Hematopoietic multipotent progenitor cell (in vitro differentiated cells): Measurements from ENCODE around the gene TRABD. TPM values are rescaled to one million over a fixed set of nuclear protein-coding genes. Genes with fewer than 3 reads are reported as not detected.
A peak's percentile ranks its signal among the peaks of the same experiment; 100 is the strongest.

Source experiments
- DNase-seq, 3 donors: peaks; one replicate each; pipeline ENCODE4 v3.0.0-alpha.2; 2011 to 2015; ENCODE audit warnings: low read depth in 2 of 3, low spot score in 2 of 3
- total RNA-seq: library from RNA; depleted of rRNA; stranded (reverse); fragments of >200 nt; gene quantifications from one replicate; pipeline ENCODE4 v1.2.3, GENCODE V29; 2012

The TRABD gene
- total RNA-seq, 1 donor, result 70.0 TPM

GRCh38 chr22:50216684-50217520 is 31.2 kb downstream of the TRABD start:
- no peak for DNase-seq

GRCh38 chr22:50217543-50218152 is 31.9 kb downstream of the TRABD start:
- DNase-seq, result no peak

GRCh38 chr22:50218153-50218995 is 32.7 kb downstream of the TRABD start:
- no peak for DNase-seq

DNA sequence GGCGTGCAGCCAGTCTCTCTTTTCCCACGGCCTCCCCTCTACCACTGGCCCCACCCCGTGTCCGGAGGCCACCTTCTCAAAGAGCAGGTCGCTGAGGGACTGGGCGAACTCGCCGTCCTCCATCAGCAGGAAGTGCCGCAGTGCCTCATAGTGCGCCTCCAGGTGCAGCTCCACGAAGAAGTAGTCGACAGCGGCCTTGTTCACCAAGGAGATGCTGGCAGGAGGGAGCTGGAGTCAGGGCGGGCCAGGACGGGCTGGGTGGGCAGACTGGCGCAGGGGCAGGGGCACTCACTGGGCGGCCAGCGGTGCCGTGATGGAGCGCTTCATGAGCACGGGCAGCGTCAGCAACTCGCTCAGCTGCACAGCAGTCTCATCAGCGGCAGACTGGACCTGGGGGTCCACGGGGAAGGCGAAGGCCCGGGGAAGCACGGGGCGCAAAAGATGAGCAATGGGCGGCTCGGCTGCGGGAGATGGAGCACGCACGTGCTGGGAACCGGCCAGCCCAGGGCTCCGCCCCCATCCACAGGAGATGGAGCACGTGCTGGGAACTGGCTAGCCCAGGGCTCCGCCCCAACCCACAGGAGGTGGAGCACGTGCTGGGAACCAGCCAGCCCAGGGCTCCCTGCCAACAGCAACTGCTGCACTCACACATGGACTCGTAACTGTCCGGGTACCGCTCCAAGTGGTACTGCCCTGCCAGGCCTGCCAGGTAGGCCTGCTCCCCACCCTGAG is 33.4 kb downstream of the TRABD start:
- peak in 2 of 3 donors; percentile 45 to 52 for DNase-seq

DNA sequence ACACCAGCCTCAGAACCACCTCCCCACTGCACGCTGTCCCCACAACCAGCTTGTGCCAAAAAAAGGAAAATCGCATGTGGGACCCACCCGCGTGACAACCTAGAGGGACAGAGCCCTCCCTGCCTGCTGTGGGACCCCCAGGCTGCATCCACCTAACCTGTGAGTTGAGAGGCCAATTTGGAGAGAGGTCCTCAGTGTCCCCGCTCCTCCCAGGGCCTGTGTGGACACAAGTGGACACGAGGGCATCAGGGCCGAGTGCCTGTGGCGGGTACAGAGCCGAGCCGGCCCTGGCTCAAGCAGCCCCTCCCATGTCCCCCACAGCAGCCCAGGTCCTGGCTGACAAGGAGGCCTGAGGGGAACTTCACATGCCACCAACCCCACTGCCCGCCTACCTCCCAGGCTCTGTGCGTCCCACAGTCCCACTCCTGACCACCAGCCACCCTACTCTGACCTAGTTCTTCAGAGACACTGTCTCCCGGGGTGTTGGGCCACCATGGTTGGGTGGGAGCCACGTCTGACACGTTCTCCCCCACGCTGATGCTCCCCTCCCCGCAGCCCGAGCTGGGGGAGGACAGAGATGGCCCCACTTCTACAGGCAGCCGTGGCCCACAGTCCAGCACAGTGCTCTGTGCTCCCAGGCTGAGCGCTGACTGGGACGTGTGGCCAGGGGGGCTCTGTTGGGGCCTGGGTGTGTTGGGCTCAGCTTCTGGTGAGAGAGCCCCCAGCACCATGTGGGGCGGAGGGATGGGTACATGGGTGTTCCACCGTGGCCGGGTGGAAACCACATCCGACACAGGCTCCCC is 34.3 kb downstream of the TRABD start:
- no peak for DNase-seq

DNA sequence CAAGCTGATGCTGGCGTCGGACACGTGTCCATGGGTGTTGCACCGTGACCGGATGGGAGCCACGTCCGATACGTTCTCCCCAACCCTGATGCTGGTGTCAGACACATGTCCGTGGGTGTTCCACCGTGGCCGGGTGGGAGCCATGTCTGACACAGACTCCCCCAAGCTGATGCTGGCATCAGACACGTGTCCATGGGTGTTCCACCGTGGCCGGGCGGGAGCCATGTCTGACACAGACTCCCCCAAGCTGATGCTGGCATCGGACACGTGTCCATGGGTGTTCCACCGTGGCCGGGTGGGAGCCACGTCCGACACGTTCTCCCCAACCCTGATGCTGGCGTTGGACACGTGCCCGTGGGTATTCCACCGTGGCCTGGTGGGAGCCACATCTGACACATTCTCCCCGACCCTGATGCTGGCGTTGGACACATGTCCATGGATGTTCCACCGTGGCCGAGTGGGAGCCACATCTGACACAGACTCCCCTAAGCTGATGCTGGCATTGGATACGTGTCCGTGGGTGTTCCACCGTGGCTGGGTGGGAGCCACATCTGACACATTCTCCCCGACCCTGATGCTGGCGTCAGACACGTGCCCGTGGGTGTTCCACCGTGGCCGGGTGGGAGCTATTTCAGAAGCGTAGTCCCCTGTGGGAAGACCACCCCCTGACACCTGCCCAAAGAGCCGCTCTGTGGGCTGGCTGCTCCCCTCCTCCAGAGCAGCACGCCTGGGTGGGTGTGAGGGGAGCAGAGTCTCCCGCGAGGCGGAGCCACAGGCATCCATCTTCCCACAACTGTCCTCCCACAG is 35.1 kb downstream of the TRABD start:
- DNase-seq, result no peak

- DNase-seq, result no peak
Observed at GRCh38 chr22:50221410-50222300, 35.9 kb downstream of the TRABD start.

- no peak for DNase-seq
Observed at GRCh38 chr22:50222508-50222907, 36.8 kb downstream of the TRABD start.

DNA sequence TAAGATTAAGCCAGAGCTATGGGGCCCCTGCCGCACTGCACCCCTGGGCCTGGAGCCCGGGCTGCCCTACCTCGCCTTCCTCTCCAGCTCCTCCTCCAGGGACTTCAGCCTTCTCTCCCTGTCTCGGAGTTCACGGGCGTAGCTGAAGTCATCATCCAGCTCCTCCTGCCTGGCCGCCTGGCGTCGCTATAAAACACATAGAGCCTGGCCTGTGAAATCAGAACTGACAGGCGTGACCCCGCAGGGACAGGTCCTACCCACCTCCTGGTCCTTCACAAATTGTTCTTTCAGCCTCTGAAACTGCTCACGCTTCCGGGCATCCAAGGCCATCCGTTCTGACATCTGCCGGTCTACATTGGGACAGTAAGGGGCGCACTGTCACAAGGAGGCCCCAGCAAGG is 38.4 kb downstream of the TRABD start:
- DNase-seq, result no peak

GRCh38 chr22:50225200-50225969 is 39.7 kb downstream of the TRABD start:
- no peak for DNase-seq

- DNase-seq, result no peak
Observed at GRCh38 chr22:50226063-50226874, 40.6 kb downstream of the TRABD start.

- no peak for DNase-seq
Observed at GRCh38 chr22:50226875-50227165, 41.1 kb downstream of the TRABD start.

GRCh38 chr22:50227579-50228215 is 42.0 kb downstream of the TRABD start:
- DNase-seq, result no peak

GRCh38 chr22:50228366-50228765 is 42.7 kb downstream of the TRABD start:
- DNase-seq, result no peak

GRCh38 chr22:50229370-50229769 is 43.7 kb downstream of the TRABD start:
- no peak for DNase-seq

DNA sequence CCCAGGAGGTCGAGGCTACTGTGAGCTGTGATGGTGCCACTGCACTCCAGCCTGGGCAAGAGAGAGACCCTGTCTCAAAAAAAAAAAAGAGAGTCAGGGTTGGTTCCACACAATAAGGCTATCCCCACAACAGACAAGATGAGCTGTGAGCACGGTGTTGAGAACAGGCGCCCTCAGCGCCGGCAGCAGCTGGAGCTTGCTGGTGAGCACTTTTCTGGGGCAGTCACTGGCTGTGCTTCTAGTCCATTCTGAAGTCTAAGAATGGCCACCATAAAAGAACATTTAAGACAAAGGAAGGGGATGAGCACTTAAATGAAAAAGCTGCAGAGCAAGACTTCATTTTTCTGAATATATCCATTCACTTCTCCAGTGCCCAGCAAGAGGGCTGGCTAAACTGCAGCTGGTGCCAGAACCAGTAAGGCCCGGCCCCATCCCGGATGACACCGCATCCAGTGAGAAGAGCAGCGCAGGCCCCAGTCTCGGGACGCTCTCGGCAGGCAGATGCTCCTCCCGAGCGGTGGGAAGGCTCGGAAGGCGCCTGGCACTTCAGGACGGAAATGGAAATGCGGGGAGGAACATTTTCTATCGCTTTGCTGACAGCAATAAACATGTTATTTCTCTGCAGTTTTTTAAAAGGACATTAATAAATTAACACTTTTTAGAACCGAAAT is 46.9 kb downstream of the TRABD start:
- DNase-seq, result no peak
